Activated gamma-delta T cell treated with Interleukin-2 at 50 U/mL for 16 hours (primary cell): ENCODE results near the gene SREBF2.
"Not testable (repeated sequence)": the region's sequence is repeated elsewhere in the genome, so short reads cannot be mapped to it uniquely, and the experiment has no call there.

Experiments used
- DNase-seq: peaks from one replicate; pipeline ENCODE4 v3.0.0-alpha.2; 2020

The SREBF2 gene

DNA sequence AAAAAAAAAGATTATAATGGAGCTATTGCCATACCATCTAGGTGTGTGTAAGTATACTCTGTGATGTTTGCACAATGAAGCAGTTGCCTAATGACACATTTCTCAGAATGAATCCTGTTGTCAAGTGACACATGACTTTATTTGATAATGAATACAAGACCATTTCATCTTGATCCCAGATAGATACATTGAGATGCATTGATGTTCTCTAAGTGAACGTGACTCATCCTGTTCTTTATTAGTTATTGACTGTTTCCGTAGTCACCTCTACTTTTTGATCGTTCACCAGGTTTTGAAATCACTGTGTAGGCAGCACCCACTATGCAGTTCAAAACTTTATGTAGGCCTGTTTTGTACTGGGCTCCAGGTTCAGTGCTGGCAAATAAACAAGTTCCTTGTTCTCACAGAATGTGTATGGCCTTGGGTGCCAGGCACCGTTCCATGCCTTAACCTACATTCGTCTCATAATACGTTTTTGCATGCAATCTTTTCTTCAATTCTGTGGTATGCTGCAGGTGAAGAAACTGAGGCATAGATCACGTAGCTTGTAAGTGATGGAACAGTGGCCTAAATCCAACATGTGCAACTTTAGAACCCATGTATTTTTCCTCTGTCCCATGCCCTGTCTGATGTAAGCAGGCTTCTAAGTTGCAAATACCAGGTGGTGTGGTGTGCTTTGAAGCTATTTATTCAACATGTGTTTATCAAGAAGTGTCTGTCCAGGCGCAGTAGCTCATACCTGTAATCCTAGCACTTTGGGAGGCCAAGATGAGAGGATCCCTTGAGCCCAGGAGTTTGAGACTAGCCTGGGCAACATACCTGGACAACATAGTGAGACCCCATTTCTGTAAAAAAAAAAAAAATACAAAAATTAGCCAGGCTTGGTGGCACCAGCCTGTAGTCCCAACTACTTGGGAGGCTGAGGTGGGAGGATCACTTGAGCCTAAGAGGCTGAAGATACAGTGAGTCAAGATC lies 10.4 kb downstream of the SREBF2 start:
- DNase-seq, result no peak

GRCh38 chr22:41844036-41844435 lies 11.1 kb downstream of the SREBF2 start:
- no peak for DNase-seq

GRCh38 chr22:41844513-41844912 lies 11.6 kb downstream of the SREBF2 start:
- DNase-seq, result no peak

DNA sequence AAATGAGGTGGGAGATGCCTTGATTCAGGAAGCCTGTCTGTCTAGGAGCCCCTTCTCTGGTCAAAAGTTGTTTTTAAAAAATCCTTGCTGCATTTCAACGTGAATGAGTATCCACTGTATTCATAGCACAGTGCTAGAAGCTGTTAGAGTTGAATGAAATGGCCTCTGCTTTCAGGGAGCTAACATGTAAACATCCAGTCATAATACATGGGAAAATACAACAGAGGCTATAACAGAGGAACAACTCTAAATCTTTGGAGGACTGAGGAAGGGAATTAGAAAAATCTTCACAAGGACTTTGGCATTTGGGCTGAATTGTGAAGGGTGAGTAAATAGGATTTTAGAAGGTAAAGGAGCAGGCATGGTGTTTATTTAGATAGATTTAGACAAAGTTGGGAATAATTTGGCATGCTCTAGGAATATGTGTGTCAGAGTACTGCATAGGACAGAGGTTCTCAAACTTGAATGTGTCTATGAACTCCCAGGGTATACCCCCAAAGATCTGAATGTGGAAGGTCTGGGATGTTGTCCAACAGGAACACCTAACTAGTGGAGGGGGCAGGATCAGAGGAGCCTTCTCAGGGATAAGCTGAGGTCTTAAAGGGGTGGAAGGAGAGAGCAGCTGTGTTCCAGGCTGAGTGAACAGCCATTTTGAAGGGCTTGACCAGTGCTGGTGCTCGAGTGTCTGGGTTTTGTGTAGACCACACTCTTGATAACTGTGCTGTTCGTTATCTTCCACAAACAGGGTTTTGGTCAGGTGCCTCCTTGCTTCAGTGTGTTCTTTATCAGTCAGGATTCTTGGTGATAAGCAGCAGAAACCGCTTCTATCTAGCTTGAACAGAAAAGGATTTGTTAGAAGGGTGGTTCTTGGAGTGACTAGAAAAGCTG lies 12.7 kb downstream of the SREBF2 start:
- no peak for DNase-seq

DNA sequence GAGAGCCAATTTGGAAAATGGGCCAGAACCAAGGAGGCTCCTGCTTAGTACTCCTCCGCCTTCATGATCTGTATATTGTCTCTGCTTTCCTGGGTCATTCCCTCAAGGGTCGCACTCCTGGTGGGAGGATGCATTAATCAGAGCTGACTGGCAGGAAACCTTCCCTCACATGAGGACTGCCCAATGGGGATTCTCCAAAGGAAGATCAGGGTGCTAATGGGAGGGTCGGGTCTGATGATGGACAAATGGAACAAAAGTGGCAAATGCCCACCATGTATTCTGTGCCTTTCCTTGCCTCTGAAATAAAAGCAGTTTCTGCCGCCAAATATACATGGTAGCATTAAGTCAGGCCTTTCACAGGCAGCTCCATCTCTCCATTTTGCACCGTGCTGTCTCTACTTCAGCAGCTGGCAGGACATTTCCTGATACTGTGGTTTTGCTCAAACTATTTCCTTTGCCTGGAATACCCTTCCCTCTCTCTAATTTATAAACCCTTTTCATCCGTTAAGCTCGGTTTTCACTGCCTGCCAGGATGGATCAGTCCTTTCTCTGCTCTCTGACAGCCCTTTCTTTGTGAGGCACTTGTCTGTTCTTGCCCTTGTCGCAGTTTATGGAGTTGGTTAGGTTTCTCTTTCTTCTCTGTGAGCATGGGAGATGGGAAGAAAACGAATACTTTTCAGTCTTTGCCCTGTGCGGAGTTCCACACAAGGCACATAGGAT lies 13.5 kb downstream of the SREBF2 start:
- DNase-seq, result no peak

GRCh38 chr22:41847300-41847699 lies 14.4 kb downstream of the SREBF2 start:
- no peak for DNase-seq

DNA sequence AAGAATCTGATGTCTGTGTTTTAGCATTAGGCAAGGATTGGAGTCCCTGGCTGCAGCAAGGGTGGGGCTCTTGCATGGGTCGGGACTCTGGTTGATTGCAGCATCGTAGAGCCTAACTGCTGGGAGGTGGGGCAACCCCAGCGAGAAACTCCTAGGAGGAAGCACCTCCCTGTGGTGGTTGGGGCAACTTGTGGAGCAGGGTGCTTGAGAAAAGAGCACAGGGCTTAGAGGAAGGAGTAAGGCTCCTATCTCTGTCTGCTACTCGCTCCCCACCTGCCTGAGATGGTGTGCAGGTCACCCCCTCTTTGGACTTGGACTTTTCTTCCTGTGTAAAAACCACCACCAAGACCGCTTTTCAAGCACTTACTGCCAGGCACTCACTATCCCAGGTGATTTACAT lies 15.6 kb downstream of the SREBF2 start:
- DNase-seq, result no peak

- DNase-seq, result no peak
These were observed 23.6 kb downstream of the SREBF2 start for GRCh38 chr22:41856469-41856868.

DNA sequence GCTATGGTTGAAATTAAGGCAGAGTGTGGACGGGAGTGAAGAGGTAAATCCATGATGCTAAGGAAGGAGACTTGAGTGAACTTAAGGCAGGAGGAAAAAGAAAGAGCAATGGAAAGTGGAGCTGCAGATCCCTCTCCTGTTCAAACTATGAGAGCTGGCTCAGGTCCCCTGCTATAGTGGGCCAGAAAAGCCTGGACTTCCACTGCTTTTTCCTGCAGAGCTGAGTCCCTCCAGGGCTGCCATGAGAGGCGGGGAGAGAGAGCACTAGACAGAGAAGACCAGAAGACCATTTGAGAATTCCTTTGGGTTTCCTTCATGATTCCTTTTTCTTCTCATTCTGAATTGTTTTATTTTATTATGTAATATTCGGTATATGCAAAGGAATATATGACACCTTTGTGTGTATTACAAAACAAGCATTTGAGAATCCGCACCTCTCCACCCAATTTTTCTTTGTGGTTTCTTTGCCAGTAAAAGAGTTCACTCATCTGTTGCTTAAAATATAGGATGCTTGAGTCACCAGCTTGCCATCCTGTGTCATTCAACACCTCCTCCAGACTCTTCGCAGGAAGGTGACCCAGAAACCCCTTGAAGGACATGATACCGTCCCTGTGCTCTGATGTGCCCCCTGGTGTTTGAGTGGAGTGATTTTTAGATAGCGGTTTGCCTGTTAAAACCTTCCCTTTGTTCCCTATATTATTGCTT lies 24.4 kb downstream of the SREBF2 start:
- peak; percentile 73 for DNase-seq

- DNase-seq, result no peak
These were observed 24.9 kb downstream of the SREBF2 start for GRCh38 chr22:41857860-41858199.

DNA sequence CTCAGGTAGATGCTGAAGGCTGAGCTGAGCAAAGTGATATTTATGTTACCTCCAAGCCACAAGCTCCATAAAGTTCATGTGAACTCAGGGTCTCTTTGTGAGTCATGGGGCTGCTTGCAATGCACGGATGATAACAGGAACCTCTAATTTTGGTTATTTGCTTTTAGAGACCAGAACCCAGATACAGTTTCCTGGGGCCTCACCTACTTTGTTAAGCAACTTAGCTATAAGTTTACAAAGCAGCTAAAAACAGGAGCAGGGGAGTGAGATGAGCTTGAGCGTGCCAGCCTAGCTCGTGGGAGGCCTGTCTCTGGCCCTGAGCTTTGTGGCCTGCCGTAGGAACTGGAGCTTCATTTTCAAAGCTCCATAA lies 29.2 kb downstream of the SREBF2 start:
- DNase-seq, result peak; percentile 40

DNA sequence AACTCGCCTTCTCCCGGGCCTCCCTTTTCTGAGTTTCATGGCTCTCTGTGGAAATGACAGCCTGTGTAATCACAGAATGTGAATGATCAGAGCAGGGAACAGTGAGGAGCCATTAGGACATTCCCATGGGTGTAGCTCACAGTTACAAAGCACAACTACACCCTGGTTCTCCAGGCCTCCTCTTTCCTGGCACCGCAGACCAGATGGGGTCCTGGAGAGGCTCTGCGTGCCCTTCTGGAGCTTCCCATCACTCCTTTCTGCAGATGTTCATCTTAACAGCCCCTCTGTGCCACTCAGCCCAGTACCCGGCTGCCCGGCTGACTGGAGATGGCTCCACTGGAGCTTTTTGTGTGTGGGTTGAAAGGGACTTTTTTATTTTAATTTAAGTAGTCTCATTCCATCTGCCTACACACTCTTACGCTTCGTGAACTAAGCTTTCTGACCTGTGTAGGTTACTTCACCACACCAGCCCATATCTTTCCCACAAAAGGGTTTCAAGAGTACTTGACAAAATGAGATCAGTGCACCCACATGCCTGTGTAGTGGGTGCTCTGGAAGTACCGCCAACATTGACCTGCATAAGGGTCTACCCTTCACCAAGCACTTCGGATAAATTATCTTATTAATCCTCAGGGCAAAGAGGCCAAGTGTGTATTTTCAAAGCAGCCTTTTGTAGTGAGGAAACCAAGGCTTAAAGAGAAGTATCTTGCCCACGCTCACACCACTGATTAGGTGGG lies 29.8 kb downstream of the SREBF2 start:
- DNase-seq, result no peak

DNA sequence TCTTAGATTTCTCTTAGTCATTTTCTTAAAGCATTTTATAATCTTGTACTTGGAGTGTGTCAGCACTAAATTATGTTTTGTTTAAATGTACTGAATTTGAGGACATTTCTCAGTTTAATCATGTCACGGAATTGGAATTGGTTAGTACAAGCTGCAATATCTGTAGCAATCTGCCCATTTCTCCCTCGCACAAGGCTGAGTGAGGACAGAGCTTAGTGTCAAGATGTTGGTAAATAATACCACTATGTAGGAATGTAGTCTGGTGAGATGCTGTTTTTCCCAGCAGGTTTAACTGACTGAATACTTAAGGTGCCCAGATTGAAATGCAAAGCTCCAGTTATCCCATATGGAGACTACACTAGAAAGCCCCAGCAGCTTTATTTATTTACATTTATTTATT lies 30.6 kb downstream of the SREBF2 start:
- DNase-seq, result no peak

- DNase-seq, result no peak
These were observed 35.7 kb downstream of the SREBF2 start for GRCh38 chr22:41868556-41868955.

- DNase-seq, result not testable (repeated sequence)
These were observed 37.2 kb downstream of the SREBF2 start for GRCh38 chr22:41870081-41870480.

DNA sequence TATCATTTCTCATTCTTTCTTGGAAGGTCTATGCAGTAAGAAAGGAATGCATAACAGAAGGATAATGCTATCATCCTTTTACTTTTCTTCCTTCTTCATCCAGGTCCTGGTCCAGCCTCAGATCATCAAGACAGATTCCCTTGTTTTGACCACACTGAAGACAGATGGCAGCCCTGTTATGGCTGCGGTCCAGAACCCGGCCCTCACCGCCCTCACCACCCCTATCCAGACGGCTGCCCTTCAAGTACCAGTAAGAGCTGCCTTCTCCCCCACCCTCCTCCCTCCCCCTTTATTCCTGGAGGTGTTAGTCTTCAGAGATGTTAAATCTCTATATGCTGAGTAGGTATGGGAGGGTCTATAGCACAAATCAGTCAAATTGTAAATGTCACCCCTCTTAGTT lies 37.9 kb downstream of the SREBF2 start:
- no peak for DNase-seq

GRCh38 chr22:41873391-41873790 lies 40.5 kb downstream of the SREBF2 start:
- DNase-seq, result peak; percentile 16

- no peak for DNase-seq
These were observed 41.2 kb downstream of the SREBF2 start for GRCh38 chr22:41874090-41874489.

DNA sequence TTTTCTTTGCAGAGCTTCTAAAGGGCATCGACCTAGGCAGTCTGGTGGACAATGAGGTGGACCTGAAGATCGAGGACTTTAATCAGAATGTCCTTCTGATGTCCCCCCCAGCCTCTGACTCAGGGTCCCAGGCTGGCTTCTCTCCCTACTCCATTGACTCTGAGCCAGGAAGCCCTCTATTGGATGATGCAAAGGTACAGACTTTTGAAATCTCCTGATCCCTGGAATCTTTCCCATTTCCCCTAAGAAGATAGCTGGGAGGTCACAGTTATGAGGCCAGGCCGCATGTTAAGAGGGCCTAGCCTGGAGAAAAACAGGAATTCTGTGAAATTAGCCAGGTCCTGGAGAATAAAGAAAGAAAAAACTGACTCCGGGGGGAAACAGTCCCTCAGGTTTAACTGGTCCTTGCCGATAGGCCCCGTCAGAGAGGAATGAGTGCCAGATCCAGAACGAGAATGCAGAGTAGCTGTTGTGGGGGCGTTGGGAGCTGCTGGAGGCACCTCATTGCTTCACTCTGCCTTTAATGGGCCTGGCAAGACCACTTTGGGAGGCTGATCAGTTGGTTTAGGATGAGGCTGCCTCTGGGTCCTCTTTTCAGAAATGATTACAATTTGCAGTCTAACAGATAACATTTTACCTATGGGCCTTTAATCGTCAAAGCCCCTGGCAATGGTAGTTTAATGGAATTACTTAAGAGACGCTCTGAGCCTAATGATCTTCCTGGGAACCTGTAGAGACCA lies 42.8 kb downstream of the SREBF2 start:
- DNase-seq, result no peak

GRCh38 chr22:41876275-41876674 lies 43.4 kb downstream of the SREBF2 start:
- DNase-seq, result no peak

- DNase-seq, result no peak
These were observed 43.8 kb downstream of the SREBF2 start for GRCh38 chr22:41876675-41877074.
